Stimulated activated CD8-positive, alpha-beta memory T cell treated with anti-CD3 and anti-CD28 coated beads, Interleukin-7, amount 100 ng/mL, for 48 hours (primary cell): ENCODE measurements around the gene ZSCAN18.

Experiments
- DNase-seq, 2 donors: peaks; one replicate each; pipeline ENCODE4 v3.0.0-alpha.2; 2020; ENCODE audit warnings: low read depth in 1 of 2; ENCODE audit errors: extremely low read depth in 1 of 2

Gene ZSCAN18

DNA sequence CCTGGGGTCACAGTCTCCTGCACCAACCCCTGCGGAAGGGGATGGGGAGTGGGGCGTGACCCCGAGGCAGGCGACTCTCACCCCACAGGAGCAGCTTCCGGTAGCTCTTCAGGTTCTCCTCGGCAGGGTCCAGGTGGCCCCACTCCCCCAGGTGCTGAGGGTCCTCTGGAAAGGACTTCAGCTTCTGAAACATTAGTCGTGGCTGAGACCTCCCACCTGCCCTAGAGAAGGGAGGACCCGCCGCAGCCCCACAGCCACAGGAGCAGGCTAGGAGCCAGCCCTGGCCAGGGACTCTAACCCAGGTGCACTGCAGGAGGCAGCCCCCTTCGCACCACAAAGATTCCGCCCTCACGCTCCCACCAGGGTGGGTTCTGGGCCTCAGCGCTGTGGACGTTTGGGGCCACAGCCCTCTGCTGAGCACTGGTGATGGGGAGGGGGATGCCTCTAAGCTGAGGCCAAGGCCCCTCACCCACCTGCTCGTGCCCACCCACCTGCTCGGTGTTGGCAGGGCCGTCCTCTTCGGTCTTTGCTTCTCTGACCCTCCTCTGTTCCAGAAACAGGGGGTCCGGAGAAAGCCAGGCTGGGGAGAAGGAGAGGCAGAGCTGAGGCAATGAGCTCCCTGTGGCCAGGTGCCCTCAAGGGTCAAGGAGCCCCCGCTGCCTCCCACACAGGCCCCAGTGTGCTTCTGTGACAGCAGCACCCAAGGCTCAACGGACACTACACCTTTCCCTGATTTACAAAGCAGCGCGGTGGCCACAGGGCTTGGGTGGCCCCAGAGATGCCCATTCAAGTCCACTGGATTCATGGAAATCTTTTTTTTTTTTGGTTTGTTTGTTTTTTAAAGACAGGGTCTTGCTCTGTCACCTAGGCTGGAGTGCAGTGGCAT is 11.0 kb downstream of the ZSCAN18 start:
- no peak for DNase-seq

DNA sequence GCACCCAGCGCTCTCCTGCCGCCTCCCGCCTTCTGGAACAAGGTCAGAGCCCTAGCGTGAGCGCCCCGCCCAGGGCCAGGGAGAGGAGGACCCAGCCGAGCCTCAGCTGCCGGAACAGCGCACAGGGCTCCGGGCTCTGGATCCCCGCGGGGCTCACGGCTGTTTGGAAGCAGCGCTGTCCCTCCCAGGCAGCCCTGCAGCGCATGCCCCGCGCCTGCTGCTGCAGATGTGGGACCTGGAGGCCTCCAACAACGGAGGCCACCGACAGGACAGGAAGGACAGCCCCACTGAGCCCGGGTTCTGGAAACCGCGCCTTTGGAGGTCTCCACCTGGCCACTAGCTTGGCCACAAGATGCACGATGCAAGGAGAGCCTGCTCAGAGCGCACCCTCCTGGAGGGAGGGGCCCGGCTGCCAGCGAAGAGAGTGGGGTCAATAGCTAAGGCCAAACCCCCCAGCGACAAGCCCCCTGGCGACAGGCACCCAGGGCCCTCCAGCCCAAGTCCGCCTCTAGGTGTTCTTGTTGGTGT is 12.6 kb downstream of the ZSCAN18 start:
- no peak for DNase-seq

DNA sequence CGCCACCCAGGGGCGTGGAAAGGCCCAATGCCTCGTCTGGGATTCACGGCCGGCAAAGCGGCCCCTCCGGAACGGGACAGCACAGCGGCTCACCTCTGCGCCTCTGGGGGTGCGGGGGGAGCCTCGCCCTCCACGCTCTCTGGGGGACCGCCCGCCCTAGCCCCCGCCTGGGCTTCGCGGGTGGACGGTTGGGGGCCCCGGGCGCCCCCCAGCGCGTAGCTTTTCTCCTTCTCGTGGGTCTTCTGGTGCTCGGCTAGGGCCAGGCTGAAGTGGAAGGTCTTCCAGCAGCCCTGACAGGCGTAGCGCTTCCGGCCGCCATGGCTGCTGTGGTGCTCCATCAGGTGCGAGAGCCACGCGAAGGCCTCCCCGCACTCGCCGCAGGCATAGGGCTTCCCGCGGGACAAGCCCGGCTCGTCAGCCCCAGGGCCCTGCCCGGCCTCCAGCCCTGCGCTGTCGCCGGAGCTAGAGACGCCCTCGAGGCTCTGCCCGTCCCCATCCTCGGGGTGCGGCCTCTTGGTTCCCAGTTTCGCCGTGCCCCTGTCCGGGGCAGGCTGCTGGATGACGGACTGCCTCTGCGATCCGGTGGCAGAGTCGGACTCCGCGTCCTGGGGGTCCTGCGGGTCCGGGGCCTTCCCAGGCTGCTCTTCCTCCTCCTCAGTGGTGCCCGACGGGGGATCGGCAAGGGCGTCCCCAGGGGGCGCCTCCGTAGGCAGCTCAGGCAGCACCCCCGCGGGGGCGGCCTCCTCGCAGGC is 13.3 kb downstream of the ZSCAN18 start:
- no peak for DNase-seq

DNA sequence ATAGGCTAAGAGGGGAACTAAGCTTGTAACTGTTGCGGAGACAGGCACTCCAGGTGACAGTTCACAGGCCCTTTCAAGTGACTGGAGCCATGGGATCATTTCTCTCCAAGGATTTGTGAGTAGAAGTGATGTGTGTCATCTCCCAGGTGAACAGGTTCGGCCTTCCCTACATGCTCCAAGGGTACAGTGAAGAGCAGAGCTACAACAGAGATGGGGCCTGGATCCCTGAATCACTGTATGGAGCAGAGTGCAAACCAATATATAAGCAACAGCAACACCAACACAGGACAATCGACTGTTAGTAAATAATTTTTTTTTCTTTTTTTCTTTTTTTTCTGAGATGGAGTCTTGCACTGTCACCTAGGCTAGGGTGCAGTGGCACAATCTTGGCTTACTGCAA is 15.0 kb downstream of the ZSCAN18 start:
- DNase-seq = no peak

DNA sequence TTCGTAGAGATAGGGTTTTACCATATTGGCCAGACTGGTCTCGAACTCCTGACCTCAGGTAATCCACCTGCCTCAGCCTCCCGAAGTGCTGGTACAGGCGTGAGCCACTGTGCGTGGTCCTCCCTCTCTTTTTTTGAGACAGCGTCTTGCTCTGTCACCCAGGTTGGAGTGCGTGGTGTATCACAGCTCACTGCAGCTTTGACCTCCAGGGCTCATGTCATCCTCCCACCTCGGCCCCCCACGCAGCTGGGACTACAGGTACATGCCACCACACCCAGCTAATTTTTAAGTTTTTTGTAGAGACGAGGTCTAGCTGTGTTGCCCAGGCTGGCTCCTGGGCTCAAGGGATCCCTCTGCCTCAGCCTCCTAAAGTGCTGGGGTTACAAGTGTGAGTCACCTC is 18.2 kb downstream of the ZSCAN18 start:
- no peak for DNase-seq

DNA sequence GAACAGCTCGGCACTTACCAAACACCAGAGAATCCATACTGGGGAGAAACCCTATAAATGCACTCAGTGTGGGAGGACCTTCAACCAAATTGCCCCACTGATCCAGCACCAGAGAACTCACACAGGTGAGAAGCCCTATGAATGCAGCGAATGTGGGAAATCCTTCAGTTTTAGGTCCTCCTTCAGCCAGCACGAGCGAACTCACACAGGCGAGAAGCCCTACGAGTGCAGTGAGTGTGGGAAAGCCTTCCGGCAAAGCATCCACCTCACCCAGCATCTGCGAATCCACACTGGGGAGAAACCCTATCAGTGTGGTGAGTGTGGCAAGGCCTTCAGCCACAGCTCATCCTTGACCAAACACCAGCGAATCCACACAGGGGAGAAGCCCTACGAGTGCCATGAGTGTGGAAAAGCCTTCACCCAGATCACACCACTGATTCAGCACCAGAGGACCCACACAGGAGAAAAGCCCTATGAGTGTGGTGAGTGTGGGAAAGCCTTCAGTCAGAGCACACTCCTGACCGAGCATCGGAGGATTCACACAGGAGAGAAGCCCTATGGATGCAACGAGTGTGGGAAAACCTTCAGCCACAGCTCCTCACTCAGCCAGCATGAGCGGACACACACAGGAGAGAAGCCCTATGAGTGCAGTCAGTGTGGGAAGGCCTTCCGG is 30.7 kb downstream of the ZSCAN18 start:
- DNase-seq = no peak

DNA sequence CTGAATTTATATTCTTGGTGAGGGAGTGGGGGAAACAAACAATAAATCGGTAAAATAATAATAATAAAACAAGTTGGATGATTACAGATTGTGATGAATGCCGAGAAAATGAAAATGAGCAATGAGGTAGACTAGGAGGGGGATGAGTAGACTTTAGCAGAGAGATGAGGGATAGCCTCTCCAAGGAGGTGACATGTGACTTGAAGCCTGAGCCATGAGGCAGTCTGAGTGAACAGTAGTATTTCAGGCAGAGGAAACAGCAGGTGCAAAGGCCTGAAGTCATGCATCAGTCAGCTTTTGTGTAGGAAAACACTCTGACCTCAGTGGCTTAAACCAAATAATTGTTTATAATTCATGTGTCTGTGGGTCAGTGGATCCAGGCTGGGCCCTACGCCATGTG is 34.3 kb downstream of the ZSCAN18 start:
- DNase-seq = no peak

DNA sequence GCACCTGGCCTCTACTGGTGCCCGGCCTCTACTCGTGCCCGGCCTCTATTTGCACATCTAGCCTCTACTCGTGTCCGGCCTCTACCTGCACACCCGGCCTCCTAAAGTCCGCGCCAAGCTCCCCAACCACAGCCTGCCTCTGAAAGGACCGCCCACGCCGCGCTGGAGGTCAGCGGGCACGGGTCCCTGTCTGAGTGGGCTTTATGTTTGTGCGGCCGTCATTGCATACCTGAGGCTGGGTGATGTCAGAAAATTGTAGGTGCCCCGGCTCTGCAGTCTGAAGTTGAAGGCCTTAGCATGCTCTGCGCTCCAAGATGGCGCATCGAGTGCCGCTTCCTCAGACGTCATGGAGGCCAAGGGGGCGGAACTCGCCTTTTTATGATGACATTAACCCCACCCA is 37.8 kb downstream of the ZSCAN18 start:
- no peak for DNase-seq

DNA sequence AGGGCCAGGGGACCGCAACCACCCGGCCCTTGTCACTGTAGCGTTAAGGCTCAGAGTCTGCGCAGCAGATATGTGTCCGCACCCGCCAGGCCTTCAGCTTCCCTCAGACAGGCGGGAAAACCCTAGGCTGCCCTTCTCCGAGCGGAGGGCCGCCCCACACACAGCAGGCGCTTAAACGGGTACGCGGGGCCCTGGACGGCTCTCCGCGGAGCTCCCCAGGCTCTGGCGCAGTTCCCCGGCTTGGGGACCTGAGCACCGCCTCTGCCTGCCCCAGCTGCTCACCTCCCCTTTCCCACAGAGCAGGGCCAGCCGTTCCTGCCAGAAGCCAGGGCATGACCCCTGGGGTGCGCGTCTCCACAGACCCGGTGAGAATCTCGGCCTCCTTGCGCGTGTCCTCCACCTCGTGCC is 38.4 kb downstream of the ZSCAN18 start:
- no peak for DNase-seq

DNA sequence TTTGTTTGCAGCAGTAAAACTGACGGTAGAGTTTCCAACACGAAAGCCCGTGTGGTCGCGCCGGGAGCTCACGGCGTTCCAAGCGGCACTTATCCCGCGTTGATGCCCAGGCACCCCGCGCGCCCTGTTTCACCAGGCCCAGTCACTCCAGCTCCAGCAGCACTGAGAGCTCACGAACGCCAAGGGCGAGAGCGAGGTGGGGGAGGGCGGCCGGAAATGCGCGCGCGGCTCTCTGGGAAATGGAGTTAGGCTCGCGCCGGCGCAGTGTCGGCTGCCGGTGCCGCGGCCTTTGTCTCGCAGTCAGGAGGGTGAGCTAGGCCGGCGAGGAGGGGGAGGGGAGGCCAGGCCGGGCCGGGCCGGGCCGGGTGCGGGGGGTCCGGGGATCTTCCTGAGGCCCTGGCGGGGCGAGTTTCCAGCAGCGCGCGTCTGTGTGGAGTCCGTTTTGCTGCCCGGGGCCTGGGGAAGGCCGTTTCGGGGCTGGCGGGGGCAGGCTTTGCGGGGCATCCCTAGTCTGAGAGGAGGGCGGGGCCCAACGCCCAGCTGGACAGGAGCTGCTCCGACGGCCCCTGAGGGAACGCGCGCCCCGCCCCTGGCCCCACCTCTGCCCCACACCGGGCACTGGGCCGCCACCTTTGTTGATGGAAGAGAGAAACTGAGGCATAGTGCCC is 38.9 kb downstream of the ZSCAN18 start, which contains the start of gene ZNF135:
ZNF135 (plus strand) TSS at position 280 of the 668 bp plus-strand sequence. CDS start 721 bp downstream, outside the sequence.
- DNase-seq = peak; percentile 25 to 29

DNA sequence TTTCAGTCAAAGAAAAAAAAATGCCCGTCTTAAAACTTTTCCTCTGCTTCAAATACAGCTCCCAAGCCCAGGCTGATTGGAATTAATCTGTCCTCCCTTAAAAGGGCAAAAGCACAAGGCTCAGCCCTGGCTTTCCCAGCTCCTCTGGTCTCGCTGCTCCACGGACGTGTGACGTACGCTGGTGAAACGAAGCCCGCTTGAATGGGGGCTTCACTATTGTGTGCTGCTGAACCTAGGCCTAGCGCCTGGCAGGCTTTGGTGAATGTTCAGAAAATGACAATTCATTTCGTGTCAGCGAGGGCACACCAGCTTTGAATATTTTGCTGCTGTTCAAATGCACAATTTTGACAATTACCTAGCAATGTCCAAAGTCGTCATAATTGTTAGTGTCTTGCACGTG is 39.6 kb downstream of the ZSCAN18 start:
- DNase-seq = no peak

DNA sequence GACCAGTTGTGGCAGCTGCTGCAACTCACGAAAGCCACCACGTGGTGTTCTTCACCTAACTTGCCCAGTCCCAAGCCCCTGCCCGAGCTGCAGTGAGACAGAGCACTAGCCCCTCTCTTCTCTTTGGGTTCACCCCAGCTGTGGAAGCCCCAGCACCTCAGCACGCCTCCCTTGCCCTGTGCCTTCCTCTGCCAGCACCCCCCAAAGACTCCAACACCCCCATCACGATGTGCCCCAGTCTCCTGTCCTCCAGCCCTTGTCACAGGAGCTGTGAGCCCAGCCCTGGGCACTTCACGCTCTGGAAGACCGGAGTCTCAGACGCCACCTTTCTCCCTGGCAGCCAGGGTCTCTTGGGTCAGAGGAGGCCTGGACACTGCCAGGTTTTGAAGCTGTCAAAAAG is 41.2 kb downstream of the ZSCAN18 start:
- DNase-seq = no peak

DNA sequence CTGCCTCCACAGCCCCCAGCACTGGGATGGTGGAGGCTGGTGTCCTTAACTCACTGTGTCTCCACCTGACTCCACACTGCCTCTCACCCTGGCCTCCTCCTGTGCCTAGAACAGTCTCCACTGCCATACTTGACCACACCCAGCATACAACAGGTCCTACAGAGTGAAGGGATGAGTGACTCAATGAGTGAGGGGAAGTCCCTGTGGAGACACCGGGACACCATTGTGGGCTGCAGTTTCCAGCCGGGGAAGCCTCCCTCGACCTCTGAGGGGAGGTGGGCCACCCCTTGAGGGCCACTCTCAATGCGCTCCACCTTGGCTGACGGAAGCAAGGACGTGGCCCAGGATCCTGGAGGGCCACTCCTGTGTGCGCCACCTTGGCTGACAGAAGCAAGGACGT is 41.8 kb downstream of the ZSCAN18 start:
- no peak for DNase-seq

DNA sequence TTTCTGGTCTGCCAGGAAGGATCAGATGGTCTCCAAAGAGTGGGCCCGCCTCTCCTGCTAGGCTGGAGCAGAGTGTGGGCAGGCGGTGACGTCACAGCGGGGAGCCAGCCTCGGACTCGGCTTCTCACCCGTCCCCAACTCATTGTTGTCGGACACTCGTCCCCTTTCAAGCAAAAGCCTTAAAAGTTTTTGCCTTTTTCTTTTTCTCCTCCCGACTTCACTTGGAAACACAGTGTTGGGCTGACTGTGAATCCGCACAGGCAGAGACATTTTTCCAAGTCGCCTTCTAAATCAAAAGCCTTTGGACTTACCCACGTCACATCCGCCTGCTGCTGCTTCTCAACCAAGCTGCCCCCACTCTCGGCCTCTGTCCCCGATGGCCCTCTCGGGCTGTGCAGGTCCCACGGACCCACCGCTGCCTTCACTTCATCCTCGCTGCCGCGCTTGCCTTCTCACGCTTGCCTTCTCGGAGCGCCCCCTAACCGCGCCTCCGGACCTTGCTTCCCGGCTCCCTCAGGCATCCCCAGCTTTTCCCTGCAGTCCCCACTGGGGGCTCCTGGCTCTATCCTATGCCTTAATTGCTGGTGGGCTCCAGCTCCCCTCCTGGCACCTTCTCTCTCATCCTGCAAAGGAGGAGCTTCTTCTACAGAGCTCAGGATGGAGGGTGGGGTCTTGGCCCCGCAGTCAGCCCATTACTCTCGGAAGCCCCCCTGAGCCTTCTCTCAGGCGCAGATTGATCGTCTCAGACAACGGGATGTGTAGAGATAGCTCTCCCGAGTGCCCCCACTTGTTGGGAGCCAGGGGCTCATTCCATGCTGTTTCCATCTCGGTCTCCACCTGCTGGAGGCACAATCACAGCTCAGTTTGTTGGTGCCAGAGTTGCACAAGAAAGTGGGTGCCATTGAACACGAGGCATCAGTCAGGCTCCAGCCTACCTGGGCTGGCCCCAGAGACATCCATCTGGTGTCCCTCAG is 42.8 kb downstream of the ZSCAN18 start:
- no peak for DNase-seq

DNA sequence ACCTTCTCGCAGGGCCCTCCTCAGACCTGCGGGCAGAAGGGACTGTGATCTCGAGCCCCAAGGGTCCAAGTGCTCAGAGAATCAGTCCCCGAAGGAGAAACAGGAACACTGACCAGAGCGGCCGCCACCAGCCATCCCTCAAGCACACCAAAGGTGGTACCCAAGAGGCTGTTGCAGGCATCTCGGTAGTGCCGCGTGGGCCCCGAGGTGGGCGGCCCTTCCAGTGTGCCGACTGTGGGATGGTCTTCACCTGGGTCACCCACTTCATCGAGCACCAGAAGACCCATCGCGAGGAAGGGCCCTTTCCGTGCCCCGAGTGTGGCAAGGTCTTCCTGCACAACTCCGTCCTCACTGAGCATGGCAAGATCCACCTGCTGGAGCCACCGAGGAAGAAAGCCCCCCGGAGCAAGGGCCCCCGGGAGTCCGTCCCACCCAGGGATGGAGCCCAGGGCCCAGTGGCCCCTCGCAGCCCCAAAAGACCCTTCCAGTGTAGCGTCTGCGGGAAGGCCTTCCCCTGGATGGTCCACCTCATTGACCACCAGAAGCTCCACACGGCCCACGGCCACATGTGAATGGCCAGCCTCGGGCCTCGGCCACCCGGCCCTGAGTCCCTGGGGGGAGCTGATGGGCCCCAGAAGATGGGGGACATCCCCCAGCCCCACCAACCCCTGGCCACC is 44.4 kb downstream of the ZSCAN18 start:
- no peak for DNase-seq

DNA sequence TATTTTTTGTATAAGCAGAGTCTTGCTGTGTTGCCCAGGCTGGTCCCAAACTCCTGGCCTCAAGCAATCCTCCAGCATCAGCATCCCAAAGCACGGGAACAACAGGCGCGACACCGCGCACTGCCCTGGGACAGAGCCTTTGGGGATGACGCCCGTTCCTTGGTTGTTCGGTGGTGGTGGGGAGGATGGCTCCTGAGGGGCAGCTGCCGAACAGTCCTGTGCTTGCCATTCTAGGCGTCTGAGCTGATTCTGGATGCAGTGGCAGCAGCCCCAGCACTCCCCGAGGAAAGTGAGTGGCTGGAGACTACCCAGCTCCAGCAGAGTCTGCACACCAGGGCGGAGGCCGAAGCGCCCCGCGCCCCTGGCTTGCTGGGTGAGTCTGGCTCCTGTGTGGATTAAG is 45.8 kb downstream of the ZSCAN18 start:
- no peak for DNase-seq

DNA sequence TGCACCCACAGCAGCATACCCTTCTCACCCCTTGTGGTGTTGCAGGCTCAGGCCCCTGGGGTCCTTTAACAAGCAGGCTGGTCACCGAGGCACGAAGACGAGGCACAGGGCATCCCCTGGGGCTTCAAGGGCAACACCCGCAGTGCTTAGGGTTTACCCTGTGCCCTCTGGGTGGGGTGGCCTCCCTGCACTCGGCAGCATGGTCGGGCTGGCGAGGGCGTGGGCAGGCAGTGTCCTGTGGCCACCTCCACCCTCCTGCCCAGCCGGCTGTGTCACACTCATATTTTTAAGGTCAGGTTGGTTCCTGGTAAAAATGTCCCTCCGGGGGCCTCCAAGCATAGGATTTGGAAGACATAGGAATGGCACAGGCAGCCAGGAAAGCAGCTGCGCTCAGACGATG is 50.4 kb downstream of the ZSCAN18 start:
- no peak for DNase-seq

DNA sequence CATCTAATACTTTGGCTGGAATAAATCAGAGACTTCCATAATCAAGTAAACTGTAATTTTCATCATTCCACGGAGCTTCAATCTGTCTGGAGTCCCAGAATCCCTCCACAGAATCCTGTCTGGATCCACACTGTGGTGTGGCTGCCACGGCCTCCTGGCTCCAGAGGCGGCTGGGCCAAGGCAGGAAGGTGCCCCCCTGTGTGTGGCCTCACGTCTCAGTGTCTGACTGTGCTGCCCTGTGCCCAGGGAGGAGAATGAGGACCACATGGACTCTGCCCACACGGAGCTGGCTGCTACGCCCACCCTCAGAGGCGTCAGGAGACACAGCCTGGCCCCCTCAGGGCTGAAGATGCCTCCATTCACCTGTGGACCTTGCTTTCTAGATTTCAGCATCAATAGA is 51.2 kb downstream of the ZSCAN18 start:
- DNase-seq = no peak

DNA sequence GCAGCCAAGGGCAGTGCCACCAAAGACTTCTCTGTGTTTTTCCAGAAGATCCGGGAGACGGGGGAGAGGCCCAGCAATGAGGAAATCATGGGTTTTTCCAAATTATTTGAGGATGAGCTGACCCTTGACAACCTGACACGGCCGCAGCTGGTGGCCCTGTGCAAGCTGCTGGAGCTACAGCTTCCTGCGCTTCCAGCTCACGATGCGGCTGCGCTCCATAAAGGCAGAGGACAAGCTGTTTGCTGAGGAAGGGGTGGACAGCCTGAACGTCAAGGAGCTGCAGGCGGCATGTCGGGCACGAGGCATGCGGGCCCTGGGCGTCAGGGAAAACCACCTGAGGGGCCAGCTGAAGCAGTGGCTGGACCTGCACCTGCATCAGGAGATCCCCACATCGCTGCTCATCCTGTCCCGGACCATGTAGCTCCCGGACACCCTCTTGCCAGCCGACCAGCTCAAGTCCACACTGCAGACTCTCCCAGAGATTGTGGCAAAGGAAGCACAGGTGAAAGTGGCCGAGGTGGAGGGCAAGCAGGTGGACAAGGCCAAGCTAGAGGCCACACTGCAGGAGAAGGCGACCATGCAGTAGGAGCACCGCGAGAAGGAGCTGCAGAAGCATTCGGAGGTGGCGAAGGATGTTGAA is 52.5 kb downstream of the ZSCAN18 start:
- DNase-seq = no peak
